ENCODE results near the gene HADHA.

The HADHA gene

GRCh38 chr2:26184555-26185303 is 59.7 kb downstream of the HADHA start:
- no peak for DNase-seq (ENCODE audit: low read depth)
- in situ Hi-C loops (cut with HindIII; ENCODE audit: low sequenced_read_pairs) = no loop called here
- no peak overlapping the region for H3K4me3 ChIP-seq (ENCODE audit: low read depth, low read length)
- no peak for TF ChIP-seq CTCF (IDR thresholded peaks at IDR 0.05; ENCODE audit: low read depth, low read length, missing control alignments)

GRCh38 chr2:26184121-26184520 is 60.3 kb downstream of the HADHA start:
- no peak overlapping the region for H3K4me3 ChIP-seq (ENCODE audit: low read depth, low read length)
- no peak for TF ChIP-seq CTCF (IDR thresholded peaks at IDR 0.05; ENCODE audit: low read depth, low read length, missing control alignments)
- in situ Hi-C loops (cut with HindIII; ENCODE audit: low sequenced_read_pairs) = no loop called here
- no peak for DNase-seq (ENCODE audit: low read depth)

GRCh38 chr2:26182887-26183630 is 61.4 kb downstream of the HADHA start:
- no peak overlapping the region for H3K4me3 ChIP-seq (ENCODE audit: low read depth, low read length)
- no peak for TF ChIP-seq CTCF (IDR thresholded peaks at IDR 0.05; ENCODE audit: low read depth, low read length, missing control alignments)
- in situ Hi-C loops (cut with HindIII; ENCODE audit: low sequenced_read_pairs) = no loop called here
- no peak for DNase-seq (ENCODE audit: low read depth)

DNA sequence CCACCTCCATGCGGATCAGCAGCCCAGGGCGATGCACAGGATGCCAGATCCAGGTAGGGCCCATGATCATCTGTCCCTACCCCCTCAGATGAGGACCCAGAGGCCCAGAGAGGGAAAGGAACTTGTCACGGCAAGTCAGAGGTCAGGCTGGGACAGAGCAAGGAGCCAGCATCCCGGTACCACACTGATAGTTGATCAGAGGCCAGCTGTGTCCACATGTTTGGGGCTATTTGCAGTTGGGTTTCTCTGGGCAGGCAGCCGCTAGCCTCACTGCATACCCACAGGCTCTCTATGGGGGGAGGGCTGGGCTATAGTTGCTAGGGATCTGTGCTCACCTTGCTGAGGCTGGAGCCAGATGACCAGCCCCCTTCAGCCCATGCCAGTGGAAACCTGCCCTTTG is 62.0 kb downstream of the HADHA start:
- no peak for TF ChIP-seq CTCF (IDR thresholded peaks at IDR 0.05; ENCODE audit: low read depth, low read length, missing control alignments)
- in situ Hi-C loops (cut with HindIII; ENCODE audit: low sequenced_read_pairs) = no loop called here
- no peak for DNase-seq (ENCODE audit: low read depth)
- no peak overlapping the region for H3K4me3 ChIP-seq (ENCODE audit: low read depth, low read length)

GRCh38 chr2:26179446-26179913 is 65.0 kb downstream of the HADHA start:
- no peak for TF ChIP-seq CTCF (IDR thresholded peaks at IDR 0.05; ENCODE audit: low read depth, low read length, missing control alignments)

GRCh38 chr2:26178746-26179436 is 65.5 kb downstream of the HADHA start:
- peak overlapping the region; percentile 48 for H3K4me3 ChIP-seq (ENCODE audit: low read depth, low read length)
- TF ChIP-seq CTCF (IDR thresholded peaks at IDR 0.05; ENCODE audit: low read depth, low read length, missing control alignments) = no peak
- no peak for DNase-seq (ENCODE audit: low read depth)
- in situ Hi-C loops (cut with HindIII; ENCODE audit: low sequenced_read_pairs) = no loop called here

More at GRCh38 chr2:26179446-26179913, 65.0 kb downstream of the HADHA start:
- in situ Hi-C loops (cut with HindIII; ENCODE audit: low sequenced_read_pairs) = no loop called here
- no peak overlapping the region for H3K4me3 ChIP-seq (ENCODE audit: low read depth, low read length)
- DNase-seq (ENCODE audit: low read depth) = no peak
